SIG-M5 treated with dmso at 0.1 percent for 504 hours (cell line): ENCODE data around the gene ARFGAP3.

Experiments used
- DNase-seq: peaks from one replicate; lab custom pipeline; 2025; ENCODE audit not compliant: unreplicated experiment; lab: John Stamatoyannopoulos, UW

Gene ARFGAP3, protein sequence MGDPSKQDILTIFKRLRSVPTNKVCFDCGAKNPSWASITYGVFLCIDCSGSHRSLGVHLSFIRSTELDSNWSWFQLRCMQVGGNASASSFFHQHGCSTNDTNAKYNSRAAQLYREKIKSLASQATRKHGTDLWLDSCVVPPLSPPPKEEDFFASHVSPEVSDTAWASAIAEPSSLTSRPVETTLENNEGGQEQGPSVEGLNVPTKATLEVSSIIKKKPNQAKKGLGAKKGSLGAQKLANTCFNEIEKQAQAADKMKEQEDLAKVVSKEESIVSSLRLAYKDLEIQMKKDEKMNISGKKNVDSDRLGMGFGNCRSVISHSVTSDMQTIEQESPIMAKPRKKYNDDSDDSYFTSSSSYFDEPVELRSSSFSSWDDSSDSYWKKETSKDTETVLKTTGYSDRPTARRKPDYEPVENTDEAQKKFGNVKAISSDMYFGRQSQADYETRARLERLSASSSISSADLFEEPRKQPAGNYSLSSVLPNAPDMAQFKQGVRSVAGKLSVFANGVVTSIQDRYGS

GRCh38 chr22:42856865-42857704, at the start of gene ARFGAP3:
Gene ARFGAP3 (minus strand): TSS chr22:42857273. CDS start chr22:42857182, 91 bp downstream.
- DNase-seq, result peak; percentile 74

GRCh38 chr22:42905702-42906183, 48.7 kb upstream of the ARFGAP3 start:
- DNase-seq, result no peak

- no peak for DNase-seq
Observed at GRCh38 chr22:42905217-42905616, 48.1 kb upstream of the ARFGAP3 start.

- no peak for DNase-seq
Observed at GRCh38 chr22:42904050-42904449, 47.0 kb upstream of the ARFGAP3 start.

GRCh38 chr22:42902875-42903510, 45.9 kb upstream of the ARFGAP3 start:
- no peak for DNase-seq

DNA sequence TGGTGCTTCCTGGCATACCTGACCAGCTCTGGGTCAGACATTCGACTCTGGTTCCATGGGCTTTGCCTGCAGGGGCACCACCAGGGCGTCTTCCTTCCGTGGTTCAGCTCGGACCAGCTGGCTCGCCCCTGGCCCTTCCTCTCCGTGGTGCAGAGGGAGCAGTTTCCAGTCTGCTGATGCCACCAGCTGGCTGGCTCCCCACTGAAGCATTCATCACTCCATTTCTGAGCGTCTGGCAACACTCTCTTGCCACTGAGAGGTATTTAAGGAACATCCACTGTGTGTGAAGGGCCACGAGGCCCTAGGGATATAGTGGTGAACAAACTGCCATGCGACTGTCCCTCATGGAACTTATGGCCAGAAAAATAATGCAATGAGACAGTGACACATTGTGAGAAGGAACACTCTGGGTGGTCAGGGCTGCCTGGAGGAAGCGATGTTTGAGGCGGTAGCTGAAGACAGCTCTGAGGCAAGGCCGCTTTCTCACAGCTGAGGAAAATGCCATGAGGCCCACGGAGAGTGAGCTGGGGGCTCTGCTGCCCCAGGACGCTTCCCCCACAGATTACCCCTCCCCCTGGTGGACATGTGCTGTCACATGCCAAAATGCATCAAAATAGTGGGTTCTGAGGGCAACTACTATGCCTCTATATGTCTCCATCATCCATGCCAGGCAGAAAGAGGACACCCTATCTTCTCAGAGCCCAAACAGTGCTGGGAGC, 44.9 kb upstream of the ARFGAP3 start:
- no peak for DNase-seq

- DNase-seq, result no peak
Observed at GRCh38 chr22:42897960-42898359, 40.9 kb upstream of the ARFGAP3 start.

- DNase-seq, result peak; percentile 16
Observed at GRCh38 chr22:42895541-42895981, 38.5 kb upstream of the ARFGAP3 start.

GRCh38 chr22:42895087-42895486, 38.0 kb upstream of the ARFGAP3 start:
- peak; percentile 44 for DNase-seq

GRCh38 chr22:42893371-42894150, 36.5 kb upstream of the ARFGAP3 start:
- no peak for DNase-seq

DNA sequence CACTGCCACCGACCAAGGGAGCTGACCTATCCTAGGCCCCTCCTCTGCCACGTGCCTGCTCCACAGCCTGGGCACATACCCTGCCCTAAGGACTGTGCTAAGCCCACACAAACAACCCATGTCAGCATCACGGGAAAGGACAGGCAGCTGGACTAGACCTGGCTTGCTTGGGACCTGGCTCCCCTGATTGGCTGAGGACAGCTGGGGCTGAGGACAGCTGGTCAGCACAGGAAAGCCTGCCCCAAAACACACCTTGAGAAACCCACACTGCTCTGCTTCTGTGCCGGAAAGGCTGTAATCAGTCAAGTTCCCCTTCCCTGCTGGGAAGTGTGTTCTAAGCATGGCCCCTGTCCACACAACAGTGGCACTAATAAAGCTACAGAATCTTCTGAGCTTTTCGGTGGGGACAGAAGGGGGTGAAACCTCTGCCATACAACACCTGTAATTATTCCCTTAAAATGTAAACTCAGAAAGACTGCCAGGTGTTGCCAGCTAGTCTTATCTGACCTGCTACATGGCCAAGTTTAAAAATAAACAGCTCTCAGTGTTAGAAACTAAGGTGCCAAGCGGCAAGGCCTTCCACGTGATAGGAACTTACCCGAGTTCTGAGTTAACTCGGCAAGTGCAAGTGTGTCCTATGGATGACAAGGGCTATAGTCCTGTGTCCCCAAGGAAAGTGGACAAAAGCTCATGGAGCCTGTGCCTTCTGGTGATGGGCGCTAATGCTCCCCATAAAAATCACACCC, 35.7 kb upstream of the ARFGAP3 start:
- no peak for DNase-seq

- DNase-seq, result no peak
Observed at GRCh38 chr22:42892156-42892555, 35.1 kb upstream of the ARFGAP3 start.

GRCh38 chr22:42891696-42892095, 34.6 kb upstream of the ARFGAP3 start:
- no peak for DNase-seq

- DNase-seq, result no peak
Observed at GRCh38 chr22:42891008-42891407, 33.9 kb upstream of the ARFGAP3 start.

DNA sequence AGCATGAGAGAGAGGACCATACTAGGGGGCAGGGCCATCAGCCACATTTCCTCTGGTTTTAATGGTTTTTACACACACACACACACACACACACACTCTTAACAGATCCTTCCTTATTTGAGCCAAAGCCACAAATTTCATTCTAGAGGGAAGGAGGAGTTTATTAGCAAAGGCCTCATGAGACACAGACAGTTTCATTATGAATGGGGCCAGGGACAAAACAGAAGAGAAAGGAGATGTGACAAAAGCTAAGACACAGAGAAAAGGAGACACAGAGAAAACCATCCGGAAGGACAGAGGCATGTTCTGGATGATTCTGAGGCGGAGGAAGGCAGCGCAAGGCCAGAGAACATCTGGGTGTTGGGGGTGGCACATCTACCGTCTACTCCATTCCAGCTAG, 32.2 kb upstream of the ARFGAP3 start:
- DNase-seq, result peak; percentile 90

DNA sequence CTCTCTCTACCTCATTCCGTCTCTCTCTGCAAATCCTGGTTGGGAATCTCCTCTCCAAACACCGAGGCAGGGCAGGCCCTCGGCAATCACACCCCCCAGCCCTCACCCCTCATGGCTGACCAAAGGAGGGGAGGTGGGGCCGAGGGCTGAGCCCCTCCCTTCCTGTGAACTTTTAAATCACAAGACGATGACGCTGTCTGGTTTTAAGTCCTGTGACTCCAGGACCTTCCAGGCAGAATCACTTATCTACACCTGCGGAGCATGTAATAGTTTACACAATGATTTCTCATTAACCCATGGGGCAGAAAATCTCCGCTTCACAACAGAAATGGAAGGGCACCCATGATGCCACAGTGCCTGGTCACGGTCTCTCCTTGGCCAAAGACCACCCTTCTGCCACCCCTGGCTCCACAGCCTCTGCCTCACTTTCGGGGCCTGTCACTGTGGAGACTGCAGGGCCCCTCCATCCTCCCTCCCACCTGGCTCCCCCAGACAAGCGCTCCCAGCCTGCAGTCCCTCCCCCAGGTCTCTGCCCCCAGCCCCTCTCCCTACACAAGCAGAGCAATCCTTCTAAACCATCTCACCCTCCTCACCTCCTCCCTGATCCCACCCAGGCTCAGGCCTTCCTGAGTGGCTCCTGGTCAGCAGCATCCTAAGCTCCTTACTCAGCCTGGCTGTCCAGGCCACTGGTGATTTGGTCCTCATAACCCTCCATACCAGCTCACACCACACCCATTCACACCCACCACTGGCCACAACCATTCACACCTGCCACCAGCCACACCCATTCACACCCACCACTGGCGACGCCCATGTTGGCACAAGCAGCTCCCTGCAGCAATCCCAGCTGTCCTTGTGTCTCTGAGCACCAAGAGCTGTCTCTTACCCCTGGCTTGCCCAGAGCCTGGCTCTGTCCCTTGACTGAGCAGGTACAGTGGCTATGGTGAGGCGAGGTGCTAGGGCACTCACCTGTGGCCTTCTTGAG, 30.7 kb upstream of the ARFGAP3 start:
- no peak for DNase-seq

- DNase-seq, result no peak
Observed at GRCh38 chr22:42887120-42887519, 30.0 kb upstream of the ARFGAP3 start.

DNA sequence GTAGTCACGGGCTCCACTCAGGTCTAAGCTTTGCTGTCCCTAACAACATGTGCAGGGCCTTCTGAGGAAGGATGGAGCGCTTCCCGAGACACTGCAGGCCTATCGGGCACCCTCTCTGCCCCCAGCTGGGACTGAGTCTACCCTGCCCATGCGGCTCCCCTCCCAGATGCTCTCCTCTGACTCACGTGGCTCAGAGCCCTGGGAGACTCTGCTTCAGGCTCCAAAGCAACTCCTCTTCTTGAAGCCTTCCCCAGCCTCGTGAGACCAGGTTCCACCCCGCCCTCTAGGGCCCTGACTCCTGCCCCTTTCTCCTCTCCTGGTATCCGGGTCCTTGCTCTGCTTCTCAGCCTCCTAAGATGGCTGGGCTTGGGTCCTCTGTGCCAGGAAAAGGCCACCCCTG, 28.4 kb upstream of the ARFGAP3 start:
- no peak for DNase-seq
